Measurements from ENCODE around the gene SUPT3H.
"Not testable (repeated sequence)": the region's sequence is repeated elsewhere in the genome, so short reads cannot be mapped to it uniquely, and the experiment has no call there.

Gene SUPT3H

GRCh38 chr6:45327956-45328522 lies 49.7 kb downstream of the SUPT3H start, which contains the start of gene RUNX2:
RUNX2 (plus strand) TSS chr6:45328330; CDS start chr6:45328727, 397 bp downstream.
- DNase-seq (ENCODE audit: insufficient read length, low spot score) (no peak), FAIRE-seq (no peak)

GRCh38 chr6:45326698-45327417 lies 50.9 kb downstream of the SUPT3H start:
- no peak for FAIRE-seq
- no peak for DNase-seq (ENCODE audit: insufficient read length, low spot score)

GRCh38 chr6:45323656-45324224 lies 54.0 kb downstream of the SUPT3H start:
- no peak for FAIRE-seq
- no peak for DNase-seq (ENCODE audit: insufficient read length, low spot score)

- no peak for FAIRE-seq
These were observed 57.4 kb downstream of the SUPT3H start for GRCh38 chr6:45320349-45320748.

GRCh38 chr6:45314146-45314545 lies 63.6 kb downstream of the SUPT3H start:
- no peak for DNase-seq (ENCODE audit: insufficient read length, low spot score)
- FAIRE-seq: no peak

More at GRCh38 chr6:45320349-45320748, 57.4 kb downstream of the SUPT3H start:
- DNase-seq (ENCODE audit: insufficient read length, low spot score): no peak

- no peak for FAIRE-seq
These were observed 67.5 kb downstream of the SUPT3H start for GRCh38 chr6:45310118-45310788.

GRCh38 chr6:45305546-45305945 lies 72.2 kb downstream of the SUPT3H start:
- FAIRE-seq (no peak), DNase-seq (ENCODE audit: insufficient read length, low spot score) (no peak)

More at GRCh38 chr6:45310118-45310788, 67.5 kb downstream of the SUPT3H start:
- no peak for DNase-seq (ENCODE audit: insufficient read length, low spot score)

DNA sequence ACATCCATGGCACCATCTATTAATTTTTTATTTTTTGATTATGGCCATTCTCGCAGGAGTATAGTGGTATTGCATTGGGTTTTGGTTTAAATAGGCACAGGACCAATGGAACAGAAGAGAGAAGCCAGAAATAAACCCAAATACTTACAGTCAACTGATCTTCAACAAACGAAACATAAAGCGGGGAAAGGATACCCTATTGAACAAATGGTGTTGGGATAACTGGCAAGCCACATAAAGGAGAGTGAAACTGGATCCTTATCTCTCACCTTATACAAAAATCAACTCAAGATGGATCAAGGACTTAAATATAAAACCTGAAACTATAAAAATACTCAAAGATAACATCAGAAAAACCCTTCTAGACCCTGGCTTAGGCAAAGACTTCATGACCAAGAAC lies 74.9 kb downstream of the SUPT3H start:
- FAIRE-seq: no peak

DNA sequence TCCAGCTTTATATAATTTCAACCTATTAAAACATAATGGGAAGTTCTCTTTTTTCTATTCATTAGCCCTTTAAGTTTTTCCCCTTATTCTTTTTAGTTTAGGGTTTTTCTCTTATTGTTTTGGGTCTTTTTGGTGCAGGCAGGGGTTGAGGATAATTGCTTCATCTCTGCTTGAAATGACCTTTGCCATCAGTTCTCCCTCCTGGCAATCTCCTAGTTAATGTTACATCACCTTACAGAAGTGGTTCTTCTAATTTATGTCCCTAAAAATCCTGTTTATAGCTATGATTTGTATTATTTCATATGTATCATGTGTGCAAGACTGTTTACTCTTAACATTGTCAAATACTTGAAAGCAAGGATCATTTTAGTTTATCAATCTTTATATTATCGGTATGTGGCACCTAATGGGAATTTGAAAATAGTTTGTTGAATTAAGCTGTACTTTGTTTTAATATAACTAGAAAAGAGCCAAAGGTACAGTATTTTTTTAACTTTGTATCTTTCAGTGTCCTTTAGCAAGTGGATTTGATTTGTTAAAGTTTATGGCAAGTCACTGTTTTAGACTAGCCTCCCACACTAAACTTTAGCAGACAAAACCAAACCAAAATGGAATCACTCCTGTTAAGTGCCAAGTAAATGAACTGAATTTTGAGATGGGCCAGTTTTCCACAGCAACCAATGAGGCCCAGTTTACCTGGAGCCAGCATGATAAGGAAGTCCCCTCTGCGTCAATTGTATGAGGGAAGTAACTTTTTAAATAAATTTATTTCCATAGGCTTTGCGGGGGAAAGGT lies 76.2 kb downstream of the SUPT3H start:
- DNase-seq (ENCODE audit: insufficient read length, low spot score) (no peak), FAIRE-seq (no peak)

More for the DNA sequence above, 74.9 kb downstream of the SUPT3H start:
- DNase-seq (ENCODE audit: insufficient read length, low spot score): no peak

DNA sequence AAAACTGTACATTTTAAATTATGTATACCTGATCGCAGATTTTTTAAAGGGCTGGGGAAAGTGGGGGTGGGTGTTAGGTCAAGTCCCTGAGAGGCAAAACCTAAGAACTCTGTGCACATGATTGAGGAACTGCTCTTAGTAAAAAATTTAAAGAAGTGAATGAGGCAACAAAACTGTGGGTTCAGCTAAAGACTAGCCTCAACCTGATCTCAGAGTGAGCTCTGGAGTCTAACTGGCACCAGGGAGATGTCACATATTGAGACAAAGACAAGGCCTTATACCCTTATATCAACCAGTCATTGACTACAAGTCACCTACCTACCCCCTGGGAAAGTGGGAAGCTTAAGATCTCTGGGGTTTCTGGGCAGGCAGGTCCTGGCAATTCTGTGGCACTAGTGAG lies 77.0 kb downstream of the SUPT3H start:
- DNase-seq (ENCODE audit: insufficient read length, low spot score) (no peak), FAIRE-seq (no peak)

GRCh38 chr6:45299096-45299581 lies 78.6 kb downstream of the SUPT3H start:
- FAIRE-seq (no peak), DNase-seq (ENCODE audit: insufficient read length, low spot score) (no peak)

- no peak for DNase-seq (ENCODE audit: insufficient read length, low spot score)
- no peak for FAIRE-seq
These were observed 80.4 kb downstream of the SUPT3H start for GRCh38 chr6:45297320-45297719.

DNA sequence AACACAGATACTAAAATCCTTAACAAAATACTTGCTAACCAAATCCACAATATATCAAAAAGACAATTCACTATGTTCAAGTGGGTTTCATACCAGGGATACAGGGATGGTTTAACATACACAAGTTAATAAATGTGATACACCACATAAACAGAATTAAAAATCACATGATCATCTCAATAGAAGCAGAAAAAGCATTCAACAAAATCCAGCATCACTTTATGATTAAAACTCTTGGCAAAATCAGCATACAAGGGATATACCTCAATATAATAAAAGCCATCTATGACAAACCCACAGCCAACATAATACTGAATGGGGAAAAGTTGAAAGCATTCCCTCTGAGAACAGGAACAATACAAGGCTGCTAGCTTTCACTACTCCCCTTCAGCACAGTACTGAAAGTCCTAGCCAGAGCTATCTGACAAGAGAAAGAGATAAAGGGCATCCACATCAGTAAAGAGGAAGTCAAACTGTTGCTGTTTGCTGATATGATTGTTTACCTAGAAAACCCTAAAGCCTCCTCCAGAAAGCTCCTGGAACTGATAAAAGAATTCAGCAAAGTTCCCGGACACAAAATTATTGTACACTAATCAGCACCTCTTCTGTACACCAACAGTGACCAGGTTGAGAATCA lies 83.6 kb downstream of the SUPT3H start:
- DNase-seq (ENCODE audit: insufficient read length, low spot score); FAIRE-seq: not testable (repeated sequence)

DNA sequence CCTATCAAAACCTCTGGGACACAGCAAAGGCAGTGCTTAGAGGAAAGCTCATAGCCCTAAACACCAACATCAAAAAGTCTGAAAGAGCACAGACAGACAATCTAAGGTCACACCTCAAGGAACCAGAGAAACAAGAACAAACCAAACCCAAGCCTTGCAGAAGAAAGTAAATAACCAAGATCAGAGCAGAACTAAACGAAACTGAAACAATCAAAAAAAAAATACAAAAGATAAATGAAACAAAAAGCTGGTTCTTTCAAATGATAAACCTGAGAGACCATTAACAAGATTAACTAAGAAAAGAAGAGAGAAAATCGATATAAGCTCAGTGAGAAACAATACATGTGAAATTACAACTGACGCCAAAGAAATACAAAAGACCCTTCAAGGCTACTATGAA lies 84.4 kb downstream of the SUPT3H start:
- DNase-seq (ENCODE audit: insufficient read length, low spot score) (no peak), FAIRE-seq (no peak)

- no peak for FAIRE-seq
- DNase-seq (ENCODE audit: insufficient read length, low spot score): no peak
These were observed 87.8 kb downstream of the SUPT3H start for GRCh38 chr6:45289751-45290514.

DNA sequence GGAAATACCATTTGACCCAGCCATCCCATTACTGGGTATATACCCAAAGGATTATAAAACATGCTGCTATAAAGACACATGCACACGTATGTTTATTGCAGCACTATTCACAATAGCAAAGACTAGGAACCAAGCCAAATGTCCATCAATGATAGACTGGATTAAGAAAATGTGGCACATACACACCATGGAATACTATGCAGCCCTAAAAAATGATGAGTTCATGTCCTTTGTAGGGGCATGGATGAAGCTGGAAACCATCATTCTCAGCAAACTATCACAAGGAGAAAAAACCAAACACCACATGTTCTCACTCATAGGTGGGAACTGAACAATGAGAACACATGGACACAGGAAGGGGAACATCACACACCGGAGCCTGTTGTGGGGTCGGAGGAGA lies 91.0 kb downstream of the SUPT3H start:
- DNase-seq (ENCODE audit: insufficient read length, low spot score); FAIRE-seq: not testable (repeated sequence)

- DNase-seq (ENCODE audit: insufficient read length, low spot score): no peak
- FAIRE-seq: no peak
These were observed 99.4 kb downstream of the SUPT3H start for GRCh38 chr6:45278367-45278766.

DNA sequence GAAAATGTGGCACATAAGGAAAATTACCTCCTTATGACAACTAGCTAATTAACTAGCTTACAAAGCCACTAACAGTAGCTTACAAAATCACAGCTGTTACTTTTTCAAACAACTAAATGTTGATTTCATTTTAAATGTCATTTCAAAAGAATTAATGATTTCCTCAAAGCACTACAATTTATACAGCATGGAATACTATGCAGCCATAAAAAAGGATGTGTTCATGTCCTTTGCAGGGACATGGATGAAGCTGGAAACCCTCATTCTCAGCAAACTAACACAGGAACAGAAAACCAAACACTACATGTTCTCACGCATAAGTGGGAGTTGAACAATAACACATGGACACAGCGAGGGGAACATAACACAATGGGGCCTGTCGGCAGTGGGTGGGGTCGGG lies 100.0 kb downstream of the SUPT3H start:
- DNase-seq (ENCODE audit: insufficient read length, low spot score); FAIRE-seq: not testable (repeated sequence)

DNA sequence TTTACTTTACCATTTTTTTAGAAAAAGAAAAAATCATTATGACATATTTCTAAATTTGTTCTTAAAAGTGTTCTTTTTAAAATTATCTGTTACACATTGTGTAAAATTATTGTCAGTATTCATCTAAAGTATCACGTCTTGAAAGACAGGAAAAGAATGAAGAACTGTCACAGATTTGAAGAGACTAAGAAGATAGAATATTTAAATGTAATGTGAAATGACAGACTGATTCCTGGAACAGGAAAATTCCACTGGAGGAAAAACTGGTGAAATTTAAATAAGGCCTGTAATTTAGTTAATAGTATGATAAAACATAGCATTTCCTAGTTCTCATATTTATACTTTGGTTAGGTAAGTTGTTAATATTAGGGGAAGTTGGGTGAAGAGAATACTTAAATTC lies 102.4 kb downstream of the SUPT3H start:
- FAIRE-seq: no peak
- no peak for DNase-seq (ENCODE audit: insufficient read length, low spot score)

All from HTR-8/SVneo (cell line).